HEK293 (cell line): ENCODE measurements around the gene FDX2.
A peak's percentile ranks its signal among the peaks of the same experiment; 100 is the strongest.

ENCODE experiments used
- GLI4 ChIP-seq: fragments of 450-650 bp; formaldehyde crosslinking; IDR thresholded peaks from 2 replicates; pipeline ENCODE4 v1.5.1; 2016; ENCODE audit warnings: missing biosample characterization, missing genetic modification characterization
- GLIS2 ChIP-seq: fragments of 450-650 bp; formaldehyde crosslinking; IDR thresholded peaks from 2 replicates; pipeline ENCODE4 v1.5.1; 2016; ENCODE audit warnings: missing biosample characterization, missing genetic modification characterization
- KLF10 ChIP-seq: fragments of 450-650 bp; IDR thresholded peaks from 2 replicates; pipeline ENCODE4 v1.5.1; 2018; ENCODE audit warnings: missing biosample characterization, mild to moderate bottlenecking, missing genetic modification characterization
- SCRT2 ChIP-seq: fragments of 450-650 bp; formaldehyde crosslinking; IDR thresholded peaks from 2 replicates; pipeline ENCODE4 v1.5.1; 2016; ENCODE audit warnings: missing biosample characterization, missing genetic modification characterization
- TCF7L2 ChIP-seq: IDR thresholded peaks from 2 replicates; pipeline ENCODE4 v1.6.1; 2011; ENCODE audit warnings: low read depth, mild to moderate bottlenecking, inconsistent platforms, low read length, moderate library complexity, borderline replicate concordance
- ZBTB26 ChIP-seq: fragments of 450-650 bp; formaldehyde crosslinking; optimal IDR thresholded peaks from 2 replicates; pipeline ENCODE3; 2016; ENCODE audit warnings: missing biosample characterization, mild to moderate bottlenecking, missing genetic modification characterization
- ZBTB7A ChIP-seq: fragments of 450-650 bp; formaldehyde crosslinking; IDR thresholded peaks from 2 replicates; pipeline ENCODE4 v1.5.1; 2016; ENCODE audit warnings: low read depth, missing biosample characterization, missing genetic modification characterization
- ZFP41 ChIP-seq: fragments of 450-650 bp; formaldehyde crosslinking; IDR thresholded peaks from 2 replicates; pipeline ENCODE4 v1.5.1; 2016; ENCODE audit warnings: missing biosample characterization, missing genetic modification characterization, borderline replicate concordance
- ZNF157 ChIP-seq: fragments of 450-650 bp; formaldehyde crosslinking; IDR thresholded peaks from 2 replicates; pipeline ENCODE4 v1.5.1; 2016; ENCODE audit warnings: missing biosample characterization, missing genetic modification characterization
- ZNF202 ChIP-seq: fragments of 450-650 bp; formaldehyde crosslinking; IDR thresholded peaks from 2 replicates; pipeline ENCODE4 v1.5.1; 2016; ENCODE audit warnings: missing biosample characterization, missing genetic modification characterization, borderline replicate concordance
- ZNF26 ChIP-seq: fragments of 450-650 bp; formaldehyde crosslinking; IDR thresholded peaks from 2 replicates; pipeline ENCODE4 v1.5.1; 2016; ENCODE audit warnings: missing biosample characterization, missing genetic modification characterization
- ZNF280D ChIP-seq: fragments of 450-650 bp; formaldehyde crosslinking; IDR thresholded peaks from 2 replicates; pipeline ENCODE4 v1.5.1; 2016; ENCODE audit warnings: missing biosample characterization, missing genetic modification characterization
- ZNF366 ChIP-seq: fragments of 450-650 bp; formaldehyde crosslinking; conservative IDR thresholded peaks from 2 replicates; pipeline ENCODE4 v1.5.1; 2016; ENCODE audit warnings: missing biosample characterization, missing genetic modification characterization
- ZNF404 ChIP-seq: fragments of 450-650 bp; formaldehyde crosslinking; IDR thresholded peaks from 2 replicates; pipeline ENCODE4 v1.5.1; 2017; ENCODE audit warnings: missing biosample characterization, missing genetic modification characterization
- ZNF501 ChIP-seq: fragments of 450-650 bp; formaldehyde crosslinking; IDR thresholded peaks from 2 replicates; pipeline ENCODE4 v1.5.1; 2016; ENCODE audit warnings: missing biosample characterization, missing genetic modification characterization
- ZNF518A ChIP-seq: fragments of 450-650 bp; formaldehyde crosslinking; conservative IDR thresholded peaks from 2 replicates; pipeline ENCODE4 v1.5.1; 2016; ENCODE audit warnings: low read depth, missing biosample characterization, missing genetic modification characterization
- ZNF521 ChIP-seq: fragments of 450-650 bp; formaldehyde crosslinking; IDR thresholded peaks from 2 replicates; pipeline ENCODE4 v1.5.1; 2017; ENCODE audit warnings: missing biosample characterization, mild to moderate bottlenecking, missing genetic modification characterization
- ZNF560 ChIP-seq: fragments of 450-650 bp; formaldehyde crosslinking; IDR thresholded peaks from 2 replicates; pipeline ENCODE4 v1.5.1; 2017; ENCODE audit warnings: missing biosample characterization, missing genetic modification characterization, borderline replicate concordance
- ZNF561 ChIP-seq: fragments of 450-650 bp; IDR thresholded peaks from 2 replicates; pipeline ENCODE4 v1.5.1; 2018; ENCODE audit warnings: missing biosample characterization, missing genetic modification characterization, borderline replicate concordance
- ZNF585B ChIP-seq: fragments of 450-650 bp; formaldehyde crosslinking; IDR thresholded peaks from 2 replicates; pipeline ENCODE4 v1.5.1; 2016; ENCODE audit warnings: missing biosample characterization, missing genetic modification characterization
- ZNF629 ChIP-seq: fragments of 450-650 bp; formaldehyde crosslinking; IDR thresholded peaks from 2 replicates; pipeline ENCODE4 v1.5.1; 2017; ENCODE audit warnings: missing biosample characterization, missing genetic modification characterization
- ZNF670 ChIP-seq: fragments of 450-650 bp; formaldehyde crosslinking; IDR thresholded peaks from 2 replicates; pipeline ENCODE4 v1.5.1; 2016; ENCODE audit warnings: missing biosample characterization, missing genetic modification characterization, low read depth
- ZNF692 ChIP-seq: fragments of 450-650 bp; formaldehyde crosslinking; IDR thresholded peaks from 2 replicates; pipeline ENCODE4 v1.5.1; 2016; ENCODE audit warnings: missing biosample characterization, missing genetic modification characterization
- ZNF76 ChIP-seq: fragments of 450-650 bp; formaldehyde crosslinking; IDR thresholded peaks from 2 replicates; pipeline ENCODE4; 2016; ENCODE audit warnings: low read depth, missing biosample characterization, missing genetic modification characterization, borderline replicate concordance
- ZNF768 ChIP-seq: fragments of 450-650 bp; formaldehyde crosslinking; IDR thresholded peaks from 2 replicates; pipeline ENCODE4 v1.5.1; 2018; ENCODE audit warnings: missing biosample characterization, mild to moderate bottlenecking, missing genetic modification characterization
- ZNF777 ChIP-seq: fragments of 450-650 bp; formaldehyde crosslinking; IDR thresholded peaks from 2 replicates; pipeline ENCODE4 v1.5.1; 2017; ENCODE audit warnings: missing biosample characterization, missing genetic modification characterization, borderline replicate concordance
- ZNF785 ChIP-seq: fragments of 450-650 bp; formaldehyde crosslinking; IDR thresholded peaks from 2 replicates; pipeline ENCODE4 v1.5.1; 2016; ENCODE audit warnings: missing biosample characterization, missing genetic modification characterization

The FDX2 gene

GRCh38 chr19:10332965-10333757 is 17.3 kb upstream of the FDX2 start, which contains the start of gene RAVER1 (continued):
- TF ChIP-seq ZNF560 (tag by site-specific recombination) (no peak), ZNF157 (no peak), ZNF202 (tag by site-specific recombination) (no peak), ZNF768 (no peak), ZNF777 (tag by site-specific recombination) (0 out of 2 replicates have a peak, but pooled peaks have one; percentile 12), ZNF501 (tag by site-specific recombination) (peak; percentile 91), SCRT2 (peak; percentile 97), ZNF692 (peak; percentile 93), ZNF76 (tag by site-specific recombination) (peak; percentile 89), ZNF561 (tag by site-specific recombination) (peak; percentile 83), GLI4 (peak; percentile 89), ZFP41 (tag by site-specific recombination) (0 out of 2 replicates have a peak, but pooled peaks have one; percentile 80), ZNF26 (tag by site-specific recombination) (no peak), ZNF518A (no peak), ZNF670 (tag by site-specific recombination) (no peak), ZNF585B (no peak), ZNF629 (tag by site-specific recombination) (peak; percentile 78), ZNF366 (tag by site-specific recombination) (no peak), ZNF521 (tag by site-specific recombination) (no peak), ZBTB7A (tag by site-specific recombination) (peak; percentile 90; the same call in 1 of the 2 replicates), ZBTB26 (tag by site-specific recombination) (peak; percentile 95), TCF7L2 (peak; percentile 90), GLIS2 (tag by site-specific recombination) (peak; percentile 96), ZNF404 (tag by site-specific recombination) (no peak), ZNF280D (peak; percentile 49; the same call in 1 of the 2 replicates), KLF10 (tag by site-specific recombination) (peak; percentile 100), ZNF785 (tag by site-specific recombination) (peak; percentile 95)
